Subcutaneous adipose tissue (tissue), 4 donors: ENCODE measurements around the gene IGSF11. TPM values are rescaled to one million over a fixed set of nuclear protein-coding genes. Genes with fewer than 3 reads are reported as not detected.

Experiments used
- total RNA-seq, 4 donors: library from RNA; depleted of rRNA; stranded (reverse); fragments of >200 nt; gene quantifications; one replicate each; pipeline ENCODE4 v1.1.0, GENCODE V29; 2016
- TF ChIP-seq, protein P1 (sequence below): fragments of 450-650 bp; IDR thresholded peaks from one replicate; pipeline ENCODE4 v1.5.1; 2016; ENCODE audit warnings: low read depth, mild to moderate bottlenecking, control low read depth, antibody characterized with exemption, moderate library complexity

Gene IGSF11
- total RNA-seq, 4 donors from 2014 or later = 1.5 TPM; not detected in 3

DNA sequence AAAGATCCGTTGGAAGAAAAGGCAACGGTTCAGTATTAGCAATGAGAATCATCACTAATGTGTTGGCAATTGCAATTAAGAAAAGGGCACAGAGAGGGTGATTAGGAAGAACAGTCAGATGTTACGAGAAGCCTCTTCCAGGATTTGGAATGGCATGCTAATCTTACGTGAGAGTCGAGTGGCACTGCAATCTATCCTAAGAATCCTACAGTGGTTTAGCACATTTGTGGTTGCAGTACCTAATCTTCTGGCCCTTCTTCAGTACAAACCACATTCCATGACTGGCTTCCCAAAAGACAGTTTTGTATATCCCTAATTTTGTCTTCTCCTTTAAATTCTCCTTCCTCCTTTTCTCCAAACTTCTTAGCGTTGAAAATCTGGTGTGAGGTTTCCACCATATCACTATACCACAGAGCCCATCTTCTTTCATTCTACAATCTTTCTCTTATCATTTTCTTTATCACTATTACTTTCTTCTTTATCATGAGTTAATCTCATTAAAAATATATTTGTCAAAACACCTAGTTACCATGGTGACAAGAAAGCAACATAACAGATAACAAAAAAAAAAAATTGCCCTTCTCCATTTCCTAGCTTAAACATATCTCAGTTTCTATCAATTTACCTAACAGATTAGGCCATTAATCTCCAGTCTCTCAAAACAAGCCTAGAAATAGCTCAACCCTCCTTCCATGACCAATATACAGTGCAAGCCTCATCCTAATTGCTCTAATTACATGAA lies 60.1 kb downstream of the IGSF11 start:
- TF ChIP-seq, protein P1, sequence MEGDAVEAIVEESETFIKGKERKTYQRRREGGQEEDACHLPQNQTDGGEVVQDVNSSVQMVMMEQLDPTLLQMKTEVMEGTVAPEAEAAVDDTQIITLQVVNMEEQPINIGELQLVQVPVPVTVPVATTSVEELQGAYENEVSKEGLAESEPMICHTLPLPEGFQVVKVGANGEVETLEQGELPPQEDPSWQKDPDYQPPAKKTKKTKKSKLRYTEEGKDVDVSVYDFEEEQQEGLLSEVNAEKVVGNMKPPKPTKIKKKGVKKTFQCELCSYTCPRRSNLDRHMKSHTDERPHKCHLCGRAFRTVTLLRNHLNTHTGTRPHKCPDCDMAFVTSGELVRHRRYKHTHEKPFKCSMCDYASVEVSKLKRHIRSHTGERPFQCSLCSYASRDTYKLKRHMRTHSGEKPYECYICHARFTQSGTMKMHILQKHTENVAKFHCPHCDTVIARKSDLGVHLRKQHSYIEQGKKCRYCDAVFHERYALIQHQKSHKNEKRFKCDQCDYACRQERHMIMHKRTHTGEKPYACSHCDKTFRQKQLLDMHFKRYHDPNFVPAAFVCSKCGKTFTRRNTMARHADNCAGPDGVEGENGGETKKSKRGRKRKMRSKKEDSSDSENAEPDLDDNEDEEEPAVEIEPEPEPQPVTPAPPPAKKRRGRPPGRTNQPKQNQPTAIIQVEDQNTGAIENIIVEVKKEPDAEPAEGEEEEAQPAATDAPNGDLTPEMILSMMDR = no peak

DNA sequence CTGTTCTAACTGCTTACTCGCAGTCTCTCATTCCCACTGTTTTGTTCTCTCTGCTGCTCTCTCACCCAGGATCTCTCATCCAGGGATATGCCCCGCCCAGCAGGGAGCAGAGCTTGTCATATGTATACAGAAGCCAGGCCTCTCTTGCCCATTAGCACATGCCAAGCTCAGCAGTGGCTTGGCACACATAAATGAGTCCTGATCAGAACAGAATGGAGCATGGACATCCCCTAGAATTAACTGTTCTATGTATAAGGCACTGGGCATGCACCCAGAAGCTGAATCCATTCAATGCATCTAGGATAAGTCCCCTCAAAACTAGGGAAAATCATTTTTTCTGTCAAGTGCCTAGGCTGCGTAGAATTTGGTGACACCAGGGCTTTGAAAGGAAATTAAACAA lies 61.6 kb downstream of the IGSF11 start:
- TF ChIP-seq, protein P1 = no peak

DNA sequence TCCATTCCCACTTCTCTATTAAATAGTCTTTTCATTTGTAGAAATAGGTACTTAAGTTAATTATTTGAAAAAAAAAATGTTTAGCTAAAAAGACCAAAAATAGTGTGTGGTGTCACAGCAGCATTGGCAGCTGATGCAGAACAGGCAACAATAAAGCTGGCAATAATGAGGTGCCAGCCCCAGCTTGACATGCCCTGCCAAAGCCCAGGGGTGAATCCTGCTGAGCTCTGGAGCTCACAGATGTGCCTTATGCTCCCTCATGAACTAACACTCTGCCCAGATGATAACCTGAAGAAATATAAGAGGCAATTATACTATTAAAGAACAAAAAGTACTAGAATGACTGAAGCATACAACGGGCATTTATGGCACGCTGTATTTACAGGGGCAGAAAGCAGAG lies 63.8 kb downstream of the IGSF11 start:
- TF ChIP-seq, protein P1 = no peak

DNA sequence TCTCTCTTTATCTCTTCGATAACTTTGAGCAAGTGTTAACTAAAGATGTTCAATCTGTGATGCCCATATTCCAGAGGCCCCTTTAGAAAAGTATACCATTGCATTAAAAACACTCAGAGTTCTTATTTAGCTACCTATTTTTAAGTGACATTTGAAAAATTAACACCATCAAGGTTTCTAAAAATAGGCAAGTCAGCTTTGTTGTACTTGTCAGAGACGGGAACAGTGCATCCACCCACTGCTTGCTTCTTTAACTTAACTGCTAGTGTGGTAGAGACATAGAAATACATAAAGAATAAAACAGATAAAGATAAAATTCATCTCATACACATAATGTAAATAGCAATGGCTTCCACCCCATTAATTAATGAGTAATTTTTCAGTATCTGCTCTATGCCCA lies 66.0 kb downstream of the IGSF11 start:
- TF ChIP-seq, protein P1 = no peak

DNA sequence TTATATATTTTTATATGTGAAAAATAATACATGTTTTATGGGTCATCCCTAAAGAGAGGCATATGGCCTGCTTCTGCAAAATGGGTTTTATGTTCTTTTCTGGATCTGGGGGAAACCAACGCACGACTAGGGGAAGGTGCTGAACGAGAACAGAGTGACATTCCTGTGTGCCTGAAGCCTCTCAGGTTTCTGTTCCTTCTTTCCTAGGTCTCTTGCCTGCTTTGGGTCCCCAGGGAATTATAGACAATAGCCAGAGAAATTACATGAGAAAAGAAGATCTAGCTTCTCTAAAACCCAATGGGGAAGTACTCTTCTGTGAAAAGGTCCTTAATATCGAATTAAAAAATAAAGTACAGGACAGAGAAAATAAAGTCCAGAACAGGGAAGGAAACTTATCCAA lies 66.5 kb downstream of the IGSF11 start:
- TF ChIP-seq, protein P1 = no peak

DNA sequence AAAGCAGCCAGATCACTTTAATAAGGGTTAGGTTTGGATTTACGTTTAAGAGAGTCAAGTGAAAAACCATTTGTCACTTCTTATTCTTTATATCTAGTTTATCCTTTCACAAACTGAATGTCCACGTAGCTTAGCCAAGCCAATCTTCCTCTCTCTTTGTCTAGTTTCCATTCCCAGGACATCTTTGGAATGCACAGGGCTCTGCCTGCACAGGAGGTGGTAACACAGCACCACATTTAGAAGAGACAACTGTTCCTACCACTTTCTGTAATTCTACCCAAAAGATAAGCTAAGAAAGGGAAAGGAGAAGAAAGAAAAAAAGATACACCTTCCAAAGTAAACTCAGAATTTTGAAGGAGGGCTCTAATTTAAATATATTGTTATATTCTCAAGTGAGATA lies 67.9 kb downstream of the IGSF11 start:
- TF ChIP-seq, protein P1 = no peak

DNA sequence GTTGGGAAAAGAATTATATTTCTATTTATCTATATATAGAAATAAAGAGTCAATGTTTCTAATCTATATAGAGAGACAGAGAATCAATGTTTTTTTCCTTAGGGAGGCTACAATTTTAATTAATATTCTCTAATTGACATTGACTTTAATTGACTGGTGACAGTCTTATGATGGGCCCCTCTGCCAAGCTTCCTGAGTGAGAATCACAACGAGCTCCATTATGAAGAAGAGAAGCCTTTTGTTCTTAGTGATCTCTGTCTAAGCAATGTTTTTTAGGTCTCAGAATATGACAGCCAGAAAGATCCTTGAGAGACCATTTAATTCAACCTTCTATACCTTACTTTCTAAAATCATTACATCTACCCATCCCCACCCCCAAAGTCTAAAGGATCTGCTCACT lies 70.9 kb downstream of the IGSF11 start:
- TF ChIP-seq, protein P1 = no peak
